22Rv1 (cell line): ENCODE results near the gene OSBPL3.

Source experiments
- ZFX ChIP-seq: fragments of 450-650 bp; IDR thresholded peaks from 2 replicates; pipeline ENCODE4 v1.6.1; 2017; ENCODE audit warnings: antibody characterized with exemption, borderline replicate concordance
- TF ChIP-seq, protein P1 (sequence below): fragments of 450-650 bp; IDR thresholded peaks from 2 replicates; pipeline ENCODE4 v1.5.1; 2017; ENCODE audit warnings: mild to moderate bottlenecking

DNA sequence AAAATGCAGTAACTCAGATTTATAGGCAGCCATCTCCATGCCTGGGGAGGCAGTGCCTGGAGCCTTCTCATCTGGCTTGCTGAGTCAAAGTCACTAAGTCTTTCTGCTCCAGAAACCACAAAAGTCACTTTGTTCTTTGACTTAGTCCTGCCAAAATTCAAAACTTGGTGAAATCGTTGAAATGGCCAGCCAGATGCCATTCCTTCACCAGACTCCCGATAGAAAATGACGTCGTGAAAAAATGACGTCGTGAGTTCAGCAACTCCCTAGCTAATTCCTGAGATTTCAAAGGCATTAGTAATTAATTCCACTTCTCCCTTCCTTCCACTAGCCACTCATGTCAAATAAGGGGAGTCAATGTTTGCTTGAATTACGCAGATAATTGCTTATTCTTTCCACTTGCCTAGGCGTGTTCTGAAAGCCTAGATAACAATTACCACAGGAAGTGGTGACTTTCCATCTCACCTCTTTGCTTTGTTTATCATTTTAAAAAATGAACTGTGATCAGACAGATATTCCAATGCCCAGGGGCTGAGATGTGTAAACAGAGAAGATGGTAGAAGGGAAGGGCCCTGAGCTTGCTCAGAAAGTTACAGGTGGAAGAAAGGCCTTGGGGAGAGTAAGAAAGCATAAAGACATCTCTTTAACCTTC, 48.5 kb upstream of the OSBPL3 start:
- TF ChIP-seq, protein P1, sequence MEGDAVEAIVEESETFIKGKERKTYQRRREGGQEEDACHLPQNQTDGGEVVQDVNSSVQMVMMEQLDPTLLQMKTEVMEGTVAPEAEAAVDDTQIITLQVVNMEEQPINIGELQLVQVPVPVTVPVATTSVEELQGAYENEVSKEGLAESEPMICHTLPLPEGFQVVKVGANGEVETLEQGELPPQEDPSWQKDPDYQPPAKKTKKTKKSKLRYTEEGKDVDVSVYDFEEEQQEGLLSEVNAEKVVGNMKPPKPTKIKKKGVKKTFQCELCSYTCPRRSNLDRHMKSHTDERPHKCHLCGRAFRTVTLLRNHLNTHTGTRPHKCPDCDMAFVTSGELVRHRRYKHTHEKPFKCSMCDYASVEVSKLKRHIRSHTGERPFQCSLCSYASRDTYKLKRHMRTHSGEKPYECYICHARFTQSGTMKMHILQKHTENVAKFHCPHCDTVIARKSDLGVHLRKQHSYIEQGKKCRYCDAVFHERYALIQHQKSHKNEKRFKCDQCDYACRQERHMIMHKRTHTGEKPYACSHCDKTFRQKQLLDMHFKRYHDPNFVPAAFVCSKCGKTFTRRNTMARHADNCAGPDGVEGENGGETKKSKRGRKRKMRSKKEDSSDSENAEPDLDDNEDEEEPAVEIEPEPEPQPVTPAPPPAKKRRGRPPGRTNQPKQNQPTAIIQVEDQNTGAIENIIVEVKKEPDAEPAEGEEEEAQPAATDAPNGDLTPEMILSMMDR: no peak
- no peak for TF ChIP-seq ZFX
